Measurements from ENCODE around the gene F5.

The F5 gene

GRCh38 chr1:169521226-169521625, 65.1 kb downstream of the F5 start:
- CTCF ChIA-PET = no interaction called here
- TF ChIP-seq CTCF (IDR thresholded peaks at IDR 0.05; ENCODE audit: insufficient read depth, low read length, missing control alignments) = no peak
- DNase-seq (ENCODE audit: low read depth, low spot score) = no peak
- H3K4me3 ChIP-seq (ENCODE audit: low read depth, low read length) = no peak overlapping the region
- POLR2A ChIA-PET = no interaction called here

- ChIA-PET POLR2A (no interaction called here), CTCF (no interaction called here)
- no peak for DNase-seq (ENCODE audit: low read depth, low spot score)
- H3K4me3 ChIP-seq (ENCODE audit: low read depth, low read length) = no peak overlapping the region
- TF ChIP-seq CTCF (IDR thresholded peaks at IDR 0.05; ENCODE audit: insufficient read depth, low read length, missing control alignments) = no peak
These were observed 68.6 kb downstream of the F5 start for GRCh38 chr1:169517558-169518186.

- CTCF ChIA-PET = interaction anchor here (1.1 kb wide), 1 partner anchor 31 kb away, joined by 3 read pairs; no protein-coding TSS in a partner anchor
These were observed 70.6 kb downstream of the F5 start for GRCh38 chr1:169515641-169516040.

GRCh38 chr1:169514566-169515270, 71.6 kb downstream of the F5 start:
- POLR2A ChIA-PET = no interaction called here
- TF ChIP-seq CTCF (IDR thresholded peaks at IDR 0.05; ENCODE audit: insufficient read depth, low read length, missing control alignments) = no peak
- DNase-seq (ENCODE audit: low read depth, low spot score) = no peak
- H3K4me3 ChIP-seq (ENCODE audit: low read depth, low read length) = no peak overlapping the region
- CTCF ChIA-PET = interaction anchor here (1.1 kb wide), 1 partner anchor 32 kb away, joined by 3 read pairs; no protein-coding TSS in a partner anchor

More at GRCh38 chr1:169515641-169516040, 70.6 kb downstream of the F5 start:
- TF ChIP-seq CTCF (IDR thresholded peaks at IDR 0.05; ENCODE audit: insufficient read depth, low read length, missing control alignments) = no peak
- no peak overlapping the region for H3K4me3 ChIP-seq (ENCODE audit: low read depth, low read length)
- POLR2A ChIA-PET = no interaction called here
- DNase-seq (ENCODE audit: low read depth, low spot score) = no peak

- POLR2A ChIA-PET = no interaction called here
- no peak overlapping the region for H3K4me3 ChIP-seq (ENCODE audit: low read depth, low read length)
- no peak for TF ChIP-seq CTCF (IDR thresholded peaks at IDR 0.05; ENCODE audit: insufficient read depth, low read length, missing control alignments)
- DNase-seq (ENCODE audit: low read depth, low spot score) = no peak
- CTCF ChIA-PET = no interaction called here
These were observed 73.1 kb downstream of the F5 start for GRCh38 chr1:169513208-169513607.

GRCh38 chr1:169511316-169512005, 74.8 kb downstream of the F5 start:
- no peak for TF ChIP-seq CTCF (IDR thresholded peaks at IDR 0.05; ENCODE audit: insufficient read depth, low read length, missing control alignments)
- POLR2A ChIA-PET = interaction anchor here (1.2 kb wide), 1 partner anchor 26 kb away, joined by 5 read pairs; the partner anchor contains the start of gene SLC19A2
- DNase-seq (ENCODE audit: low read depth, low spot score) = peak; percentile 17
- H3K4me3 ChIP-seq (ENCODE audit: low read depth, low read length) = no peak overlapping the region
- CTCF ChIA-PET = no interaction called here
